Measurements from ENCODE around the gene TIGD6.

Gene TIGD6

GRCh38 chr5:150007050-150007449 lies 6.6 kb upstream of the TIGD6 start:
- H3K4me3 ChIP-seq (ENCODE audit: low read length, poor library complexity, severe bottlenecking): no peak overlapping the region
- no peak for TF ChIP-seq CTCF (conservative IDR thresholded peaks at IDR 0.05; ENCODE audit: low read length)
- no peak for TF ChIP-seq EZH2phosphoT487 (IDR thresholded peaks at IDR 0.05; ENCODE audit: borderline replicate concordance)
- H3K9me2 ChIP-seq (replicated peaks; ENCODE audit: low read depth, low read length): no peaks in the 10 kb centered on the region
- no peaks in the 10 kb centered on the region for H3K27me3 ChIP-seq (ENCODE audit: insufficient read depth, low read length, poor library complexity, severe bottlenecking)
- H3K79me2 ChIP-seq (ENCODE audit: insufficient read depth, low read length): peaks cover 63% of the 10 kb centered on the region
- H4K20me1 ChIP-seq (ENCODE audit: insufficient read depth, low read length, poor library complexity, severe bottlenecking): peaks cover 44% of the 10 kb centered on the region
- no peaks in the 10 kb centered on the region for H3K9me3 ChIP-seq (ENCODE audit: insufficient read depth, low read depth, low read length)
- H3K9ac ChIP-seq (ENCODE audit: low read depth, low read length, poor library complexity, severe bottlenecking): no peak overlapping the region
- H3K4me1 ChIP-seq (ENCODE audit: insufficient read depth, low read length, poor library complexity, severe bottlenecking): peaks cover 42% of the 10 kb centered on the region
- H3K36me3 ChIP-seq (ENCODE audit: insufficient read depth, low read length): peaks cover 62% of the 10 kb centered on the region; the same call in 1 of the 2 replicates
- peak overlapping the region; percentile 46 for H3K4me2 ChIP-seq (ENCODE audit: low read depth, low read length, poor library complexity, severe bottlenecking)
- no peak overlapping the region for H2AFZ ChIP-seq (ENCODE audit: low read length)
- no peaks in the 10 kb centered on the region for H3F3A ChIP-seq (ENCODE audit: low read depth)

GRCh38 chr5:150006318-150006717 lies 5.9 kb upstream of the TIGD6 start:
- Histone ChIP-seq H3K9me2 (replicated peaks; ENCODE audit: low read depth, low read length) (no peaks in the 10 kb centered on the region), H3K4me2 (ENCODE audit: low read depth, low read length, poor library complexity, severe bottlenecking) (peak overlapping the region; percentile 46), H3K9ac (ENCODE audit: low read depth, low read length, poor library complexity, severe bottlenecking) (no peak overlapping the region), H3K36me3 (ENCODE audit: insufficient read depth, low read length) (peaks cover 59% of the 10 kb centered on the region; the same call in 1 of the 2 replicates), H3K4me1 (ENCODE audit: insufficient read depth, low read length, poor library complexity, severe bottlenecking) (peaks cover 45% of the 10 kb centered on the region), H2AFZ (ENCODE audit: low read length) (no peak overlapping the region), H3K79me2 (ENCODE audit: insufficient read depth, low read length) (peaks cover 70% of the 10 kb centered on the region), H3K27me3 (ENCODE audit: insufficient read depth, low read length, poor library complexity, severe bottlenecking) (no peaks in the 10 kb centered on the region), H3K9me3 (ENCODE audit: insufficient read depth, low read depth, low read length) (no peaks in the 10 kb centered on the region), H3F3A (ENCODE audit: low read depth) (no peaks in the 10 kb centered on the region), H3K4me3 (ENCODE audit: low read length, poor library complexity, severe bottlenecking) (no peak overlapping the region), H4K20me1 (ENCODE audit: insufficient read depth, low read length, poor library complexity, severe bottlenecking) (peaks cover 48% of the 10 kb centered on the region)
- TF ChIP-seq CTCF (conservative IDR thresholded peaks at IDR 0.05; ENCODE audit: low read length) (no peak), EZH2phosphoT487 (IDR thresholded peaks at IDR 0.05; ENCODE audit: borderline replicate concordance) (no peak)

- Histone ChIP-seq H2AFZ (ENCODE audit: low read length) (no peak overlapping the region), H3K79me2 (ENCODE audit: insufficient read depth, low read length) (peaks cover 67% of the 10 kb centered on the region), H3F3A (ENCODE audit: low read depth) (no peaks in the 10 kb centered on the region), H3K27me3 (ENCODE audit: insufficient read depth, low read length, poor library complexity, severe bottlenecking) (no peaks in the 10 kb centered on the region), H4K20me1 (ENCODE audit: insufficient read depth, low read length, poor library complexity, severe bottlenecking) (peaks cover 38% of the 10 kb centered on the region), H3K36me3 (ENCODE audit: insufficient read depth, low read length) (peaks cover 18% of the 10 kb centered on the region; the same call in 1 of the 2 replicates), H3K4me1 (ENCODE audit: insufficient read depth, low read length, poor library complexity, severe bottlenecking) (peaks cover 47% of the 10 kb centered on the region), H3K9ac (ENCODE audit: low read depth, low read length, poor library complexity, severe bottlenecking) (peak overlapping the region; percentile 89), H3K4me3 (ENCODE audit: low read length, poor library complexity, severe bottlenecking) (peak overlapping the region; percentile 86), H3K4me2 (ENCODE audit: low read depth, low read length, poor library complexity, severe bottlenecking) (peak overlapping the region; percentile 90), H3K9me2 (replicated peaks; ENCODE audit: low read depth, low read length) (no peaks in the 10 kb centered on the region), H3K9me3 (ENCODE audit: insufficient read depth, low read depth, low read length) (no peaks in the 10 kb centered on the region)
- TF ChIP-seq CTCF (conservative IDR thresholded peaks at IDR 0.05; ENCODE audit: low read length) (peak; percentile 63), EZH2phosphoT487 (IDR thresholded peaks at IDR 0.05; ENCODE audit: borderline replicate concordance) (no peak)
These were observed 1.4 kb upstream of the TIGD6 start for GRCh38 chr5:150001660-150002486.

All from Loucy (cell line).